ENCODE data around the gene OXCT2.

Gene OXCT2

GRCh38 chr1:39762550-39763540 lies 8.3 kb downstream of the OXCT2 start:
- DNase-seq = no peak

- DNase-seq = no peak
Observed at GRCh38 chr1:39761557-39762260, 9.4 kb downstream of the OXCT2 start.

GRCh38 chr1:39761016-39761415 lies 10.1 kb downstream of the OXCT2 start:
- no peak for DNase-seq

GRCh38 chr1:39760074-39761008 lies 10.8 kb downstream of the OXCT2 start:
- DNase-seq = no peak

- DNase-seq = no peak
Observed at GRCh38 chr1:39759436-39759726, 11.8 kb downstream of the OXCT2 start.

GRCh38 chr1:39758556-39759435 lies 12.4 kb downstream of the OXCT2 start:
- DNase-seq = no peak

- DNase-seq = no peak
Observed at GRCh38 chr1:39757501-39757900, 13.6 kb downstream of the OXCT2 start.

GRCh38 chr1:39755965-39756659 lies 15.0 kb downstream of the OXCT2 start:
- DNase-seq = no peak

- no peak for DNase-seq
Observed at GRCh38 chr1:39754906-39755504, 16.1 kb downstream of the OXCT2 start.

GRCh38 chr1:39754026-39754570 lies 17.1 kb downstream of the OXCT2 start:
- DNase-seq = no peak

- no peak for DNase-seq
Observed at GRCh38 chr1:39753132-39754025, 17.8 kb downstream of the OXCT2 start.

GRCh38 chr1:39752703-39753102 lies 18.4 kb downstream of the OXCT2 start:
- DNase-seq = no peak

GRCh38 chr1:39751595-39751994 lies 19.6 kb downstream of the OXCT2 start:
- no peak for DNase-seq

- DNase-seq = no peak
Observed at GRCh38 chr1:39745016-39745670, 26.0 kb downstream of the OXCT2 start.

- DNase-seq = peak; percentile 97
Observed at GRCh38 chr1:39738622-39739366, 32.4 kb downstream of the OXCT2 start, which contains the start of gene PPIE. PPIE (plus strand) TSS chr1:39738882; CDS start chr1:39738901, 19 bp downstream.

- no peak for DNase-seq
Observed at GRCh38 chr1:39737546-39738169, 33.5 kb downstream of the OXCT2 start.

- no peak for DNase-seq
Observed at GRCh38 chr1:39735731-39736130, 35.4 kb downstream of the OXCT2 start.

GRCh38 chr1:39733161-39733560 lies 38.0 kb downstream of the OXCT2 start:
- no peak for DNase-seq
